Measurements from ENCODE around the gene ATP6V1G3. TPM values are rescaled to one million over a fixed set of nuclear protein-coding genes. Genes with fewer than 3 reads are reported as not detected.

Gene ATP6V1G3
- total RNA-seq, 1 donor, result not detected

Other genes with a start within 250 kb of the ATP6V1G3 start
- gene PTPRC, start 98.4 kb upstream of the ATP6V1G3 start, total RNA-seq, result 1,024 TPM